IMR-90 (cell line): ENCODE results near the gene CD180. TPM values are rescaled to one million over a fixed set of nuclear protein-coding genes. Genes with fewer than 3 reads are reported as not detected.

Source experiments
- ATAC-seq: fragments of 200-7000 bp; cut with Tn5 transposase; 2 replicates; pipeline ENCODE4 v1.9.1; 2020; ENCODE audit warnings: low read depth, mild to moderate bottlenecking, moderate library complexity
- BruUV-seq: library from RNA; stranded (reverse); fragments of 400-500 nt; replicated peaks from 2 replicates; lab custom pipeline; 2021; lab: Mats Ljungman, UMichigan
- CTCF ChIA-PET: fragments of 300-600 bp; formaldehyde crosslinking; extraction: SDS; loops from one replicate; lab custom pipeline; 2021; ENCODE audit warnings: antibody characterized with exemption; lab: Yijun Ruan, JAX
- POLR2A ChIA-PET: fragments of 300-600 bp; sonication (Branson Sonifier 250); formaldehyde crosslinking; loops from one replicate; lab custom pipeline; 2022; ENCODE audit warnings: antibody characterized with exemption; ENCODE audit not compliant: unreplicated experiment; lab: Charles Lee
- DNase-seq: peaks from one replicate; pipeline ENCODE4 v3.0.0; 2013
- H2AFZ ChIP-seq: replicated peaks from 2 replicates; pipeline ENCODE3; 2013; ENCODE audit warnings: low read length, mild to moderate bottlenecking; ENCODE audit not compliant: poor library complexity
- H2AK5ac ChIP-seq: 2 replicates; pipeline ENCODE4 v1.6.1; 2013; ENCODE audit warnings: low read depth, low read length, inconsistent platforms
- H2AK9ac ChIP-seq: replicated peaks from 2 replicates; pipeline ENCODE3; 2013; ENCODE audit warnings: mild to moderate bottlenecking, low read depth, low read length, moderate library complexity; ENCODE audit not compliant: poor library complexity
- H2BK120ac ChIP-seq: 2 replicates; pipeline ENCODE4 v1.6.1; 2013; ENCODE audit warnings: low read depth, low read length, inconsistent platforms
- H2BK15ac ChIP-seq: 3 replicates; pipeline ENCODE4 v1.6.1; 2013; ENCODE audit warnings: low read depth, low read length, inconsistent platforms
- H2BK20ac ChIP-seq: 2 replicates; pipeline ENCODE4 v1.6.1; 2013; ENCODE audit warnings: low read depth, mild to moderate bottlenecking, inconsistent platforms, low read length, moderate library complexity
- H2BK5ac ChIP-seq: 2 replicates; pipeline ENCODE4 v1.6.1; 2013; ENCODE audit warnings: mild to moderate bottlenecking, low read depth, low read length, inconsistent platforms; ENCODE audit not compliant: poor library complexity, severe bottlenecking
- H3K14ac ChIP-seq: replicated peaks from 2 replicates; pipeline ENCODE4 v1.6.1; 2013; ENCODE audit warnings: low read depth, low read length, inconsistent platforms
- H3K18ac ChIP-seq: 2 replicates; pipeline ENCODE4 v1.6.1; 2013; ENCODE audit warnings: low read depth, low read length, control low read depth
- H3K23ac ChIP-seq: 2 replicates; pipeline ENCODE4 v1.6.1; 2013; ENCODE audit warnings: low read depth, low read length, inconsistent platforms
- H3K27ac ChIP-seq: 2 replicates; pipeline ENCODE4 v1.5.1; 2013; ENCODE audit warnings: mild to moderate bottlenecking, control low read depth, low read length; ENCODE audit not compliant: insufficient read depth
- H3K27me3 ChIP-seq: 2 replicates; pipeline ENCODE4 v1.6.1; 2013; ENCODE audit warnings: low read length; ENCODE audit not compliant: control insufficient read depth, insufficient read depth
- H3K36me3 ChIP-seq: 2 replicates; pipeline ENCODE4 v1.6.1; 2013; ENCODE audit warnings: low read length, mixed read lengths; ENCODE audit not compliant: control insufficient read depth, insufficient read depth
- H3K4ac ChIP-seq: 2 replicates; pipeline ENCODE4 v1.6.1; 2013; ENCODE audit warnings: low read depth, low read length, inconsistent platforms
- H3K4me1 ChIP-seq: 2 replicates; pipeline ENCODE4 v1.6.1; 2013; ENCODE audit warnings: low read length, mixed read lengths; ENCODE audit not compliant: control insufficient read depth, insufficient read depth
- H3K4me2 ChIP-seq: 2 replicates; pipeline ENCODE4 v1.6.1; 2013; ENCODE audit warnings: low read depth, mild to moderate bottlenecking, control low read depth, low read length, moderate library complexity
- H3K4me3 ChIP-seq: 2 replicates; pipeline ENCODE4 v1.5.1; 2013; ENCODE audit warnings: low read depth, mild to moderate bottlenecking, control low read depth, low read length, moderate library complexity; ENCODE audit not compliant: insufficient read depth
- H3K56ac ChIP-seq: 2 replicates; pipeline ENCODE4 v1.6.1; 2013; ENCODE audit warnings: low read length, inconsistent platforms; ENCODE audit not compliant: insufficient read depth; ENCODE audit errors: extremely low read depth
- H3K79me1 ChIP-seq, 2 experiments: 2 replicates each; pipeline ENCODE4 v1.6.1; 2013; ENCODE audit warnings: low read length in 2 of 2, inconsistent platforms in 1 of 2, low read depth in 1 of 2
- H3K9ac ChIP-seq: 2 replicates; pipeline ENCODE4 v1.6.1; 2013; ENCODE audit warnings: low read depth, low read length, control low read depth
- H3K9me1 ChIP-seq: 2 replicates; pipeline ENCODE4 v1.6.1; 2013; ENCODE audit warnings: low read length, inconsistent platforms; ENCODE audit not compliant: insufficient read depth
- H3K9me3 ChIP-seq: 2 replicates; pipeline ENCODE4 v1.6.1; 2013; ENCODE audit warnings: low read length; ENCODE audit not compliant: control insufficient read depth, insufficient read depth
- H4K20me1 ChIP-seq: 2 replicates; pipeline ENCODE4 v1.6.1; 2013; ENCODE audit warnings: low read length, inconsistent platforms; ENCODE audit not compliant: insufficient read depth
- H4K5ac ChIP-seq: 2 replicates; pipeline ENCODE4 v1.6.1; 2013; ENCODE audit warnings: mild to moderate bottlenecking, low read depth, low read length, control low read depth
- H4K8ac ChIP-seq, 2 experiments: 2 replicates each; pipeline ENCODE4 v1.6.1; 2013; ENCODE audit warnings: low read depth in 2 of 2, low read length in 2 of 2, control low read depth in 1 of 2, inconsistent platforms in 1 of 2
- H4K91ac ChIP-seq: 2 replicates; pipeline ENCODE4 v1.6.1; 2013; ENCODE audit warnings: low read depth, low read length, inconsistent platforms; ENCODE audit not compliant: insufficient read depth
- BHLHE40 ChIP-seq: fragments of 150-350 bp; IDR thresholded peaks from 2 replicates; pipeline ENCODE4 v1.6.1; 2016; ENCODE audit warnings: mild to moderate bottlenecking, low read depth, low read length
- CEBPB ChIP-seq: IDR thresholded peaks from 2 replicates; pipeline ENCODE4 v1.6.1; 2012; ENCODE audit warnings: low read depth, low read length, improper control_type of control experiment
- CHD1 ChIP-seq: IDR thresholded peaks from 2 replicates; pipeline ENCODE4 v1.6.1; 2012; ENCODE audit warnings: low read depth, low read length, improper control_type of control experiment
- CTCF ChIP-seq: conservative IDR thresholded peaks from 2 replicates; pipeline ENCODE4 v1.5.1; 2012; ENCODE audit warnings: mild to moderate bottlenecking, low read depth, low read length, improper control_type of control experiment
- ELK1 ChIP-seq: fragments of 150-350 bp; IDR thresholded peaks from 2 replicates; pipeline ENCODE4 v1.6.1; 2016; ENCODE audit warnings: low read depth, mild to moderate bottlenecking, low read length, moderate library complexity, borderline replicate concordance
- FOS ChIP-seq: fragments of 150-350 bp; IDR thresholded peaks from 2 replicates; pipeline ENCODE4 v1.6.1; 2016; ENCODE audit warnings: low read depth, low read length
- MAFK ChIP-seq: IDR thresholded peaks from 2 replicates; pipeline ENCODE4 v1.6.1; 2012; ENCODE audit warnings: low read depth, low read length, improper control_type of control experiment
- MAZ ChIP-seq: IDR thresholded peaks from 2 replicates; pipeline ENCODE4 v1.6.1; 2012; ENCODE audit warnings: low read depth, mild to moderate bottlenecking, low read length, improper control_type of control experiment, moderate library complexity, borderline replicate concordance
- MXI1 ChIP-seq: IDR thresholded peaks from 2 replicates; pipeline ENCODE4 v1.6.1; 2012; ENCODE audit warnings: low read depth, mild to moderate bottlenecking, low read length, moderate library complexity, borderline replicate concordance
- NFE2L2 ChIP-seq: fragments of 150-350 bp; IDR thresholded peaks from 2 replicates; pipeline ENCODE4 v1.6.1; 2016; ENCODE audit warnings: low read depth, mild to moderate bottlenecking, low read length
- POLR2A ChIP-seq: IDR thresholded peaks from 2 replicates; pipeline ENCODE4 v1.6.1; 2012; ENCODE audit warnings: mild to moderate bottlenecking, low read depth, low read length
- RAD21 ChIP-seq: IDR thresholded peaks from 2 replicates; pipeline ENCODE4 v1.6.1; 2012; ENCODE audit warnings: low read length, improper control_type of control experiment
- RCOR1 ChIP-seq: IDR thresholded peaks from 2 replicates; pipeline ENCODE4 v1.6.1; 2012; ENCODE audit warnings: mild to moderate bottlenecking, low read length, improper control_type of control experiment; ENCODE audit not compliant: insufficient replicate concordance
- RFX5 ChIP-seq: IDR thresholded peaks from 2 replicates; pipeline ENCODE4 v1.8.0; 2012; ENCODE audit warnings: low read depth, mild to moderate bottlenecking, low read length, moderate library complexity
- SMC3 ChIP-seq: fragments of 150-350 bp; IDR thresholded peaks from 2 replicates; pipeline ENCODE4 v1.6.1; 2016; ENCODE audit warnings: low read depth, mild to moderate bottlenecking, antibody characterized with exemption, low read length, moderate library complexity
- USF2 ChIP-seq: fragments of 150-350 bp; IDR thresholded peaks from 2 replicates; pipeline ENCODE4 v1.6.1; 2017; ENCODE audit warnings: mild to moderate bottlenecking, antibody characterized with exemption, low read length, low read depth
- WGBS, 2 experiments: methylation state at CpG; one replicate each; pipeline versions ENCODE4 v1.1.5 to v1.1.7; 2013; ENCODE audit warnings: missing lambda C conversion rate in 2 of 2; ENCODE audit not compliant: insufficient read length in 1 of 2; ENCODE audit errors: extremely low coverage in 2 of 2; 5-methylcytosine and 5-hydroxymethylcytosine counted together
- dilution Hi-C: fragments of 300-500 bp; cut with HindIII; formaldehyde crosslinking; loops from one replicate; pipeline ENCODE4 v1.14.3; 2018; ENCODE audit warnings: low sequenced_read_pairs; ENCODE audit not compliant: unreplicated experiment
- in situ Hi-C: fragments of 300-500 bp; cut with MboI; formaldehyde crosslinking; loops from 3 replicates; pipeline ENCODE4 v1.14.3; 2019; ENCODE audit warnings: low sequenced_read_pairs, inconsistent platforms, mixed read lengths
- intact Hi-C: fragments of 100-400 bp; cut with micrococcal nuclease; formaldehyde crosslinking; loops from 2 replicates; pipeline ENCODE4 v1.10.0; 2022
- polyA plus RNA-seq, 3 experiments: library from polyadenylated mRNA; depleted of rRNA; stranded (reverse); fragments of >200 nt; gene quantifications; 2 replicates each; pipeline ENCODE4 v1.2.3, GENCODE V29; 2012; ENCODE audit warnings: low replicate concordance in 1 of 3
- total RNA-seq: library from RNA; depleted of rRNA; stranded (reverse); fragments of >200 nt; gene quantifications from 2 replicates; pipeline ENCODE4 v1.2.3, GENCODE V29; 2012

Gene CD180
- total and polyA plus RNA-seq, 2 of the 4 experiments (the other 2 are of a cell fraction), result not detected

- H4K91ac ChIP-seq, result no peak overlapping the region
- H3K9me3 ChIP-seq, result no peaks in the 10 kb centered on the region
- no peak overlapping the region for H3K56ac ChIP-seq
- BruUV-seq, result no TSS peak
- H3K79me1 ChIP-seq, result no peaks in the 10 kb centered on the region
- no peak overlapping the region for H3K14ac ChIP-seq
- POLR2A ChIA-PET, result no interaction called here
- H4K5ac ChIP-seq, result no peak overlapping the region
- no peak overlapping the region for H3K23ac ChIP-seq
- H2BK15ac ChIP-seq, result no peak overlapping the region
- DNase-seq, result no peak
- H4K8ac ChIP-seq, result no peak overlapping the region
- H3K18ac ChIP-seq, result no peak overlapping the region
- H3K27me3 ChIP-seq, result no peaks in the 10 kb centered on the region
- no peak overlapping the region for H2BK20ac ChIP-seq
- no peak overlapping the region for H3K4me2 ChIP-seq
- WGBS, 2 experiments, result 43% methylated on average over 1 of the region's 8 CpGs; no CpG with 5 or more reads in 1 of the 2 experiments
- intact Hi-C loops, result no loop called here
- dilution Hi-C loops, result no loop called here
- no peak overlapping the region for H2BK120ac ChIP-seq
- ATAC-seq, result no peak
- H3K9ac ChIP-seq, result no peak overlapping the region
- no peaks in the 10 kb centered on the region for H4K20me1 ChIP-seq
- no peak overlapping the region for H2AK9ac ChIP-seq
- no peak overlapping the region for H2AFZ ChIP-seq
- H2AK5ac ChIP-seq, result no peak overlapping the region
- H3K4me3 ChIP-seq, result no peak overlapping the region
- H3K4ac ChIP-seq, result no peak overlapping the region
- H3K27ac ChIP-seq, result no peak overlapping the region
- in situ Hi-C loops, result no loop called here
- TF ChIP-seq FOS, result no peak
- TF ChIP-seq CHD1, result no peak
- no peak for TF ChIP-seq NFE2L2
- TF ChIP-seq MXI1, result no peak
- TF ChIP-seq MAFK, result no peak
- no peak for TF ChIP-seq CEBPB
- no peak for TF ChIP-seq RAD21
- no peak for TF ChIP-seq SMC3
- TF ChIP-seq ELK1, result no peak
- no peak for TF ChIP-seq POLR2A
- no peak for TF ChIP-seq MAZ
- no peak for TF ChIP-seq USF2
- no peak for TF ChIP-seq BHLHE40
- TF ChIP-seq RCOR1, result no peak
- TF ChIP-seq CTCF, result no peak
- no peak for TF ChIP-seq RFX5
- no peak overlapping the region for H2BK5ac ChIP-seq
- CTCF ChIA-PET, result no interaction called here
- peaks cover 16% of the 10 kb centered on the region for H3K36me3 ChIP-seq
- peaks cover under 1% of the 10 kb centered on the region; the same call in 1 of the 2 replicates for H3K4me1 ChIP-seq
- H3K9me1 ChIP-seq, result peaks cover 7% of the 10 kb centered on the region
These were observed 53.8 kb downstream of the CD180 start for GRCh38 chr5:67142816-67143215.
